Stomach (tissue), 4 donors: Measurements from ENCODE around the gene DGKD.

ENCODE experiments used
- POLR2AphosphoS5 ChIP-seq, 3 donors: sonication (generic); formaldehyde crosslinking; IDR thresholded peaks; one replicate each; pipeline ENCODE4 v1.6.1; 2016; ENCODE audit warnings: antibody characterized with exemption in 3 of 3
- TF ChIP-seq, protein P1 (sequence below), 7 experiments: fragments of 450-650 bp in 4 of 7; fragments of 200-600 bp in 3 of 7; sonication (generic) in 3 of 7; IDR thresholded peaks; one replicate each; pipeline ENCODE4 v1.5.1; 2016 to 2019; ENCODE audit warnings: antibody characterized with exemption in 7 of 7, control low read depth in 2 of 7, mild to moderate bottlenecking in 1 of 7

DNA sequence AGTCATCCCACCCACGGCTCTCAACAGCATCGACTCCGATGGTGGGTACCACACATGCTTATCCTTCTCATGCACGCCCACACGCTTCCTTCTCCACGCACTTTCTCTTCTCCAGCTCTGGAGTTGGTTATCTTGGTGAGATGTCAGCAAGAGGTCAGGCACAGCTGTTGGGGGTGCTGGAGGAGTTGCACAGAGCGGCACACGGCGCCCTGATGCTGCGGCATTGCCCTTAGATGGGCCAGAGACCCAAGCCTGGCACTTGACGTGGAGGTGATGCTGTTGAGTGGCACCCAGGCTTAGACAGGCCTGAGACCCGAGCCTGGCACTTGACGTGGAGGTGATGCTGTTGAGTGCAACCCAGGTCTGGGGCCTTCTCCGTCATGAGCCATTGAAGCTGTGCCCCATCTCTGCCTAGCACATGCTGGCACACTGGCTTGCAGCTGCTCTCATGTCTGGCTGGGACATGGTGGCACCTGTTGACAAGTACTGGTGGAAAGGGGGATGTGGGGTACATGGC, 83.2 kb downstream of the DGKD start:
- TF ChIP-seq, protein P1, sequence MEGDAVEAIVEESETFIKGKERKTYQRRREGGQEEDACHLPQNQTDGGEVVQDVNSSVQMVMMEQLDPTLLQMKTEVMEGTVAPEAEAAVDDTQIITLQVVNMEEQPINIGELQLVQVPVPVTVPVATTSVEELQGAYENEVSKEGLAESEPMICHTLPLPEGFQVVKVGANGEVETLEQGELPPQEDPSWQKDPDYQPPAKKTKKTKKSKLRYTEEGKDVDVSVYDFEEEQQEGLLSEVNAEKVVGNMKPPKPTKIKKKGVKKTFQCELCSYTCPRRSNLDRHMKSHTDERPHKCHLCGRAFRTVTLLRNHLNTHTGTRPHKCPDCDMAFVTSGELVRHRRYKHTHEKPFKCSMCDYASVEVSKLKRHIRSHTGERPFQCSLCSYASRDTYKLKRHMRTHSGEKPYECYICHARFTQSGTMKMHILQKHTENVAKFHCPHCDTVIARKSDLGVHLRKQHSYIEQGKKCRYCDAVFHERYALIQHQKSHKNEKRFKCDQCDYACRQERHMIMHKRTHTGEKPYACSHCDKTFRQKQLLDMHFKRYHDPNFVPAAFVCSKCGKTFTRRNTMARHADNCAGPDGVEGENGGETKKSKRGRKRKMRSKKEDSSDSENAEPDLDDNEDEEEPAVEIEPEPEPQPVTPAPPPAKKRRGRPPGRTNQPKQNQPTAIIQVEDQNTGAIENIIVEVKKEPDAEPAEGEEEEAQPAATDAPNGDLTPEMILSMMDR (IDR thresholded peaks at IDR 0.05): no peak
- no peak for TF ChIP-seq POLR2AphosphoS5 (IDR thresholded peaks at IDR 0.05)
